Measurements from ENCODE around the gene DDHD1.

Gene DDHD1

GRCh38 chr14:53152887-53153701 is at the start of gene DDHD1:
Gene DDHD1, minus strand, starts transcription at chr14:53153323. Its CDS starts 225 bp downstream, at chr14:53153098.
- peak within 1 kb of the TSS; percentile 69 for H3K4me3 ChIP-seq (ENCODE audit: low read length)

DNA sequence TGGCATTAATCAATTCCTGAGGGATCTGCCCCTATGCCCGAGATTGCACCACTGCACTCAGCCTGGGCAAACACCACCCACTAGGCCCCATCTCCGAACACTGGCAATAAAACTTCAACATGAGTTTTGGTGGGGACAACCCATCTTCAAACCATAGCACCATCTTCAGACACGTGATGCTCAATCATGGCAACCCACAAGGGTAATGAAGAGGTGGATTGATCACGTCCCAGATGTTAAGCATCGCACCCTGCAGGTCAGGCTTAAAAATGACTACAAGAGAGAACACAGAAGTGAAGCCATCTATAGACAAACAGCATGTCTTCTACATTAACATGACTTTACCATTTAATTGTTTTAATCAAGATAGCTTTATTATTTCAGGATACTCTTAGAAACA is 42.8 kb upstream of the DDHD1 start:
- H3K4me3 ChIP-seq (ENCODE audit: low read length): no peak overlapping the region
- TF ChIP-seq, protein P1, sequence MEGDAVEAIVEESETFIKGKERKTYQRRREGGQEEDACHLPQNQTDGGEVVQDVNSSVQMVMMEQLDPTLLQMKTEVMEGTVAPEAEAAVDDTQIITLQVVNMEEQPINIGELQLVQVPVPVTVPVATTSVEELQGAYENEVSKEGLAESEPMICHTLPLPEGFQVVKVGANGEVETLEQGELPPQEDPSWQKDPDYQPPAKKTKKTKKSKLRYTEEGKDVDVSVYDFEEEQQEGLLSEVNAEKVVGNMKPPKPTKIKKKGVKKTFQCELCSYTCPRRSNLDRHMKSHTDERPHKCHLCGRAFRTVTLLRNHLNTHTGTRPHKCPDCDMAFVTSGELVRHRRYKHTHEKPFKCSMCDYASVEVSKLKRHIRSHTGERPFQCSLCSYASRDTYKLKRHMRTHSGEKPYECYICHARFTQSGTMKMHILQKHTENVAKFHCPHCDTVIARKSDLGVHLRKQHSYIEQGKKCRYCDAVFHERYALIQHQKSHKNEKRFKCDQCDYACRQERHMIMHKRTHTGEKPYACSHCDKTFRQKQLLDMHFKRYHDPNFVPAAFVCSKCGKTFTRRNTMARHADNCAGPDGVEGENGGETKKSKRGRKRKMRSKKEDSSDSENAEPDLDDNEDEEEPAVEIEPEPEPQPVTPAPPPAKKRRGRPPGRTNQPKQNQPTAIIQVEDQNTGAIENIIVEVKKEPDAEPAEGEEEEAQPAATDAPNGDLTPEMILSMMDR (IDR thresholded peaks at IDR 0.05; ENCODE audit: insufficient read depth, low read depth, low read length, missing control alignments): no peak
- no peak for DNase-seq (ENCODE audit: low read depth)

More at GRCh38 chr14:53152887-53153701, at the start of gene DDHD1:
- DNase-seq (ENCODE audit: low read depth): peak; percentile 69
- TF ChIP-seq, protein P1 (IDR thresholded peaks at IDR 0.05; ENCODE audit: insufficient read depth, low read depth, low read length, missing control alignments): no peak

- H3K4me3 ChIP-seq (ENCODE audit: low read length): no peak overlapping the region
- peak; percentile 11 for DNase-seq (ENCODE audit: low read depth)
- TF ChIP-seq, protein P1 (IDR thresholded peaks at IDR 0.05; ENCODE audit: insufficient read depth, low read depth, low read length, missing control alignments): no peak
These were observed 40.1 kb upstream of the DDHD1 start for GRCh38 chr14:53193193-53193592.

DNA sequence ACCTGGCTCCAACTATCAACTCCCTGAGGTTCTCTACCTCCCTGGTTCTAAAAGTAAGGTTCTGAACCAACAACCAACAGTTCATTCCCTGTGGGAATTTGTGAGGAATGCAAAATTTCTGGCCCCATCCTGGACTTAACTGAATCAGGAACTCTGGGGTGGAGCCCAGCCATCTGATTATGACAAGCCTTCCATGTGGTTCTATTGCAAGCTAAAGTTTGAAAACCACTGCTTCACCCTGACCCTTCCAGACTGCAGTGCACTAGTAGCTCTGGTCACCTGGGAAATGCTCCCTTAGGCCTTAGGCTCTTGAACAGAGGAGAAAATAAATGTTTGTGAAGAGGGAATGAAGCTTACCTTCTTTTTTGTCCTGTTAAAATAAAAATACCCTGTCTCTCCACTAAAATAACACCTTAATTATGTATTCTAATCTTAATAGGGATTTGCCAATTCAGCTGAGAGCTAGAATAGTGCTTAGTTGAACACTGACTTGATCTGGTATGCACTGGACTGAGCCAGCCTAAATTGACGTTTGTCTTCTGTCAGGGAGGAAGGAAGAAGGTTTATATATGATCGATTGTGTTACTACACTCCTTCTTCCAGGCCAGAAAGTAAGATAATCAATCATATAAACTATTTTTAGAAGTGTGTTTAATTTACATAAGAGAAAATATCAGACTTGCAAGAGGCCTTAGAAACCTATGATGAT is 39.1 kb upstream of the DDHD1 start:
- H3K4me3 ChIP-seq (ENCODE audit: low read length): no peak overlapping the region
- TF ChIP-seq, protein P1 (IDR thresholded peaks at IDR 0.05; ENCODE audit: insufficient read depth, low read depth, low read length, missing control alignments): no peak
- no peak for DNase-seq (ENCODE audit: low read depth)

DNA sequence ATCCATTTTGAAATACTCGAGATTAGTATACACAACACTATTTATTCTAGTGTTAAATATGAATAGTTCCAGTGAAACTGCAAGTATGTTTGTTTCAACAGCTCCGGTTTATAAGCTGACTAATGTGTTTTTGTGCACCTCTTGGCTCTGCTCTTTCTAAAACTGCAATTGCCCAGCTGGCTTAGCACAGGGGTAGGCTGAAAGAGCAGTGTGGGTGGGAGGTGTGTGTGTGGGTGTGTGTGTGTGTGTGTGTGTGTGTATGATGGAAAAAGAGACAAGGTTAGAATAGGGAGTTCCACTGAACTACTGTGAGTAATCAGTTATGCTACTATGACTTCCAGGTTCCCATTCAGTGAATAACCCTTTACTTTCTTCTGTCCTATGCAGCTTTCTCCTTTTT is 37.8 kb upstream of the DDHD1 start:
- no peak overlapping the region for H3K4me3 ChIP-seq (ENCODE audit: low read length)
- TF ChIP-seq, protein P1 (IDR thresholded peaks at IDR 0.05; ENCODE audit: insufficient read depth, low read depth, low read length, missing control alignments): no peak
- peak; percentile 53 for DNase-seq (ENCODE audit: low read depth)

DNA sequence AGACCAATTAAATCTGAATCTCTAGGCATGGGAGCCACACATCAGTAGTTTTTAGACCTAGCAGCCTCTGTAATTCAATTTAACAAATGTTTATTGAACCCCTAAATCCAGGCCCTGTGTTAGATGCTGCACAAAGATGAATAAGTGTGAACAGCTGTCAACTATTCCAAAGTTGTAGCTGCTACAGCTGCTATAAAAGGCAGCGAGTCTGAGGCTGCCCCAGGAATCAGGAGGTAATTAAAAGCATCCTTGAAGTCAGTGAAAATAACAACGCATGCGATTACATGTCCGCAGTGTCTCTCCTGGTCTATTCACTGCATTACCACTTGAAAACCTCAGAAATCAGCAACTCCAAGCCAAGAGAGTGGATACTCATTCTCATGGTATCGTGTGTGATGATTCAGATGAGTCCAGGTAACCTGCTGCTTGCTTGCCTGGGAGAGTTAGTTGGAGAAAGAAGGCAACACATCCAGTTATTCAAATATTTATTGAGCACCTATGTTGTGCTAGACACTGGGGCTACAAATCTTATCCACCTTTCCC is 34.9 kb upstream of the DDHD1 start:
- DNase-seq (ENCODE audit: low read depth): peak; percentile 38
- TF ChIP-seq, protein P1 (IDR thresholded peaks at IDR 0.05; ENCODE audit: insufficient read depth, low read depth, low read length, missing control alignments): no peak
- no peak overlapping the region for H3K4me3 ChIP-seq (ENCODE audit: low read length)
